PC-3 (cell line): ENCODE results near the gene MCM9. TPM values are rescaled to one million over a fixed set of nuclear protein-coding genes. Genes with fewer than 3 reads are reported as not detected.

Source experiments
- ATAC-seq: fragments of 200-7000 bp; cut with Tn5 transposase; 2 replicates; pipeline ENCODE4 v1.9.1; 2020; ENCODE audit warnings: mild to moderate bottlenecking, moderate library complexity
- BruUV-seq: library from RNA; stranded (reverse); fragments of 400-500 nt; replicated peaks from 2 replicates; lab custom pipeline; 2021; lab: Mats Ljungman, UMichigan
- CTCF ChIA-PET: fragments of 300-600 bp; sonication (Branson Sonifier 250); formaldehyde crosslinking; loops from one replicate; lab custom pipeline; 2022; ENCODE audit warnings: antibody characterized with exemption; lab: Charles Lee
- POLR2A ChIA-PET: fragments of 300-600 bp; sonication (Branson Sonifier 250); formaldehyde crosslinking; loops from one replicate; lab custom pipeline; 2022; ENCODE audit warnings: antibody characterized with exemption; ENCODE audit not compliant: unreplicated experiment; lab: Charles Lee
- DNase-seq: peaks from one replicate; pipeline ENCODE4 v3.0.0-alpha.2; 2015
- H2AFZ ChIP-seq: fragments of 300-600 bp; sonication (generic); 2 replicates; pipeline ENCODE4 v1.6.0; 2016; ENCODE audit warnings: antibody characterized with exemption, low read length
- H3F3A ChIP-seq: fragments of 300-600 bp; sonication (generic); one replicate; pipeline ENCODE4 v1.6.0; 2017; ENCODE audit warnings: antibody characterized with exemption, low read length, control low read depth, mild to moderate bottlenecking; ENCODE audit not compliant: unreplicated experiment
- H3K27ac ChIP-seq: fragments of 300-600 bp; sonication (generic); 2 replicates; pipeline ENCODE4 v1.5.1; 2016; ENCODE audit warnings: mild to moderate bottlenecking, low read length
- H3K27me3 ChIP-seq: fragments of 300-600 bp; sonication (generic); 2 replicates; pipeline ENCODE4 v1.6.1; 2016; ENCODE audit warnings: low read length, mixed read lengths
- H3K36me3 ChIP-seq: fragments of 300-600 bp; sonication (generic); 2 replicates; pipeline ENCODE4 v1.6.1; 2016; ENCODE audit warnings: low read depth, mixed run types, low read length, mixed read lengths
- H3K4me1 ChIP-seq: fragments of 300-600 bp; sonication (generic); 2 replicates; pipeline ENCODE4 v1.5.1; 2016; ENCODE audit warnings: low read length; ENCODE audit not compliant: insufficient read depth
- H3K4me2 ChIP-seq: fragments of 300-600 bp; sonication (generic); 2 replicates; pipeline ENCODE4 v1.6.0; 2016; ENCODE audit warnings: low read length
- H3K4me3 ChIP-seq: fragments of 300-600 bp; sonication (generic); 2 replicates; pipeline ENCODE4 v1.5.1; 2016; ENCODE audit warnings: mild to moderate bottlenecking, low read length, mixed read lengths
- H3K79me2 ChIP-seq: fragments of 300-600 bp; sonication (generic); 2 replicates; pipeline ENCODE4 v1.6.1; 2017; ENCODE audit warnings: low read length, mixed read lengths
- H3K9ac ChIP-seq: fragments of 300-600 bp; sonication (generic); 2 replicates; pipeline ENCODE4 v1.6.0; 2016; ENCODE audit warnings: mild to moderate bottlenecking, low read length
- H3K9me2 ChIP-seq: fragments of 300-600 bp; sonication (generic); replicated peaks from 2 replicates; pipeline ENCODE4 v1.6.1; 2016; ENCODE audit warnings: mixed run types, low read length, mixed read lengths
- H3K9me3 ChIP-seq: fragments of 300-600 bp; sonication (generic); 2 replicates; pipeline ENCODE4 v1.6.1; 2016; ENCODE audit warnings: low read length, mixed read lengths
- H4K20me1 ChIP-seq: fragments of 300-600 bp; sonication (generic); 2 replicates; pipeline ENCODE4 v1.6.1; 2016; ENCODE audit warnings: low read length, mixed read lengths
- CTCF ChIP-seq: fragments of 300-600 bp; sonication (generic); conservative IDR thresholded peaks from 2 replicates; pipeline ENCODE4 v1.5.1; 2017; ENCODE audit warnings: antibody characterized with exemption, low read depth, mild to moderate bottlenecking, low read length
- EZH2 ChIP-seq: fragments of 300-600 bp; sonication (generic); IDR thresholded peaks from one replicate; pipeline ENCODE4 v1.6.1; 2017; ENCODE audit warnings: antibody characterized with exemption, mild to moderate bottlenecking, low read length; ENCODE audit not compliant: unreplicated experiment
- EZH2phosphoT487 ChIP-seq: fragments of 300-600 bp; sonication (generic); IDR thresholded peaks from 2 replicates; pipeline ENCODE4 v1.6.1; 2018; ENCODE audit warnings: mild to moderate bottlenecking, antibody characterized with exemption, low read length, borderline replicate concordance
- intact Hi-C: fragments of 100-400 bp; cut with micrococcal nuclease; formaldehyde crosslinking; loops from 2 replicates; pipeline ENCODE4 v1.9.0; 2023
- total RNA-seq: library from RNA; depleted of rRNA; stranded (reverse); fragments of >200 nt; gene quantifications from 2 replicates; pipeline ENCODE4 v1.2.3, GENCODE V29; 2014

MCM9 gene
- total RNA-seq, 1 experiment from 2014 or later, result 5.8 TPM

DNA sequence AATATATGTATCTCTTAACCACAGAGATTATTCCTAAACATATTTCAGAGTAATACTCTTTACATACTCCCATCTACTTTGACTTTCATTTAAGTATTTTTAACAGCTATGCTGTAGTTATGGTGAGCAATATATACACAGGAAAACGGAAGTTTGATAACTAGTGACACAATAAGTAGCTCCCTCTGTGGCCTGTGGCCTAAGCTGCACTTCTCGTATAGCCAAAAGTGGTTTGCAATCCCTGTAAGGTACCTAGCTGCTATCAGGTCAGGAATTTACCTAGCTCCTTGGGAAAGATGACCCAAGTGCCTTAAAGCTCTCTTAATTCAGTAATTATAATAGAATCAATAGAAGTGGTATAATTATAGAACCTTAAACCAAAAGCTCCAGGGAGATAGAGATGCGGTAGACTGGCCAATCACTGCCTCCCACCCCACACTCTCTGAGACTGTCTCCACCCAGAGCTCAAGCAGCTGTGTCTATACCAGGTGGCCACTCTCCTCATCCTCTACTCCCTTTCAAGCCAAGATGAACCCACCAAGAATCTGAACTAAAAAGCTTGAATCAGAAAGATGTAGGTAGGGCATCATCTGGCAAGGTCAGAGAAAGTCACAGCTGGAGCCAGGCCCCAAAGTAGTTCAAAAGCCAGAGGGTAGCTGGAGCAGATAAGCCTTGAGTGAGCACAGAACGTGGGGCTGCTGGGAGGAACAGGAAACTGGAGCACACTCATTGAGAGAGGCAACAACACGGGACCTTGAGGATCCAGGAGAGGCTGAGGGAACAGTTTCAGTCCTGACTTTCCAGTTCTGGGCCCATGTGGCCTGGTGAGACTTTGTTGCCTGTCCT lies 125.9 kb downstream of the MCM9 start:
- Histone ChIP-seq H3K36me3 (no peaks in the 10 kb centered on the region), H3K4me3 (no peak overlapping the region), H3K9ac (no peak overlapping the region), H3K27me3 (no peaks in the 10 kb centered on the region), H3K9me3 (no peaks in the 10 kb centered on the region), H3F3A (no peaks in the 10 kb centered on the region), H3K27ac (no peak overlapping the region), H3K9me2 (no peaks in the 10 kb centered on the region), H3K4me1 (peaks cover 4% of the 10 kb centered on the region; the same call in 1 of the 2 replicates), H2AFZ (no peak overlapping the region), H3K4me2 (no peak overlapping the region), H3K79me2 (no peaks in the 10 kb centered on the region), H4K20me1 (no peaks in the 10 kb centered on the region)
- ChIA-PET POLR2A (no interaction called here), CTCF (no interaction called here)
- intact Hi-C loops, result no loop called here
- BruUV-seq, result no TSS peak
- TF ChIP-seq EZH2phosphoT487 (no peak), CTCF (no peak), EZH2 (no peak)
- ATAC-seq, result no peak
- no peak for DNase-seq

DNA sequence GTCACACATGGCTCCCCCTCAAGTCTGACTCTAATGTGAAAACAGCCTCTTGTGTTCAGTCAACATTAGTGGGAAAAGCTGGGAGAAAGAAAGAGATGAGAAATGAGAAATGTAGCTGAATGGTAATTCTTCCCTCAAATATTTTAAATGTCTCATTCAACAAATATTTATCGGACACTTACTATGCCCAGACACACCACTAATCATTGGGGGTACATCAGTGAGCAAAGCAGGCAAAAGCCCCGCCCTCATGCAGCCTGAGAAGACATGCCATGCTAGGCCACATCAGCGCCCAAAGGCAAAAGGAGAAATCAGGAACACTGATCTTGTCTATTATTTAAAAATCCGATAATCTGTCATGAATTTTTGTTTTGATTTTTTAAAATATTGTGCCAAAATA lies 130.9 kb downstream of the MCM9 start:
- H3K79me2 ChIP-seq, result no peaks in the 10 kb centered on the region
- no peak for DNase-seq
- H3K36me3 ChIP-seq, result no peaks in the 10 kb centered on the region; the same call in 1 of the 2 replicates
- H4K20me1 ChIP-seq, result no peaks in the 10 kb centered on the region
- ChIA-PET POLR2A (no interaction called here), CTCF (no interaction called here)
- intact Hi-C loops, result loop anchor here (5.0 kb wide), 1 partner anchor 522 kb away; no protein-coding TSS in a partner anchor
- H3F3A ChIP-seq, result no peaks in the 10 kb centered on the region
- H3K9me3 ChIP-seq, result no peaks in the 10 kb centered on the region
- H3K4me1 ChIP-seq, result no peaks in the 10 kb centered on the region; the same call in 1 of the 2 replicates
- no peak overlapping the region for H3K4me2 ChIP-seq
- H3K4me3 ChIP-seq, result no peak overlapping the region
- H3K27ac ChIP-seq, result no peak overlapping the region
- TF ChIP-seq EZH2 (no peak), EZH2phosphoT487 (no peak), CTCF (no peak)
- no peak overlapping the region for H3K9ac ChIP-seq
- no TSS peak for BruUV-seq
- H3K27me3 ChIP-seq, result no peaks in the 10 kb centered on the region
- H2AFZ ChIP-seq, result no peak overlapping the region
- ATAC-seq, result no peak
- H3K9me2 ChIP-seq, result no peaks in the 10 kb centered on the region

GRCh38 chr6:118801257-118801656 lies 133.7 kb downstream of the MCM9 start:
- POLR2A ChIA-PET, result no interaction called here
- Histone ChIP-seq H4K20me1 (no peaks in the 10 kb centered on the region), H3K9me3 (no peaks in the 10 kb centered on the region), H3K9ac (no peak overlapping the region), H3K9me2 (no peaks in the 10 kb centered on the region), H3K27me3 (no peaks in the 10 kb centered on the region), H3K4me1 (no peaks in the 10 kb centered on the region; the same call in 1 of the 2 replicates), H3F3A (no peaks in the 10 kb centered on the region), H3K79me2 (no peaks in the 10 kb centered on the region), H3K4me3 (no peak overlapping the region), H2AFZ (no peak overlapping the region), H3K27ac (no peak overlapping the region), H3K4me2 (no peak overlapping the region), H3K36me3 (no peaks in the 10 kb centered on the region; the same call in 1 of the 2 replicates)
- CTCF ChIA-PET, result interaction anchor here (0.5 to 1.8 kb wide), 3 partner anchors 95 to 236 kb away, joined by 4 to 9 read pairs (median 4); no protein-coding TSS in a partner anchor
- TF ChIP-seq EZH2phosphoT487 (no peak), CTCF (no peak), EZH2 (no peak)
- no TSS peak for BruUV-seq
- intact Hi-C loops, result loop anchor here (2.0 to 5.0 kb wide), 2 partner anchors 92 to 519 kb away; no protein-coding TSS in a partner anchor
- no peak for DNase-seq
- ATAC-seq, result no peak
